ENCODE results near the gene ASCC1. TPM values are rescaled to one million over a fixed set of nuclear protein-coding genes. Genes with fewer than 3 reads are reported as not detected.
A peak's percentile ranks its signal among the peaks of the same experiment; 100 is the strongest.

The ASCC1 gene
- total RNA-seq, 1 donor from 2014 or later = 21.0 TPM

DNA sequence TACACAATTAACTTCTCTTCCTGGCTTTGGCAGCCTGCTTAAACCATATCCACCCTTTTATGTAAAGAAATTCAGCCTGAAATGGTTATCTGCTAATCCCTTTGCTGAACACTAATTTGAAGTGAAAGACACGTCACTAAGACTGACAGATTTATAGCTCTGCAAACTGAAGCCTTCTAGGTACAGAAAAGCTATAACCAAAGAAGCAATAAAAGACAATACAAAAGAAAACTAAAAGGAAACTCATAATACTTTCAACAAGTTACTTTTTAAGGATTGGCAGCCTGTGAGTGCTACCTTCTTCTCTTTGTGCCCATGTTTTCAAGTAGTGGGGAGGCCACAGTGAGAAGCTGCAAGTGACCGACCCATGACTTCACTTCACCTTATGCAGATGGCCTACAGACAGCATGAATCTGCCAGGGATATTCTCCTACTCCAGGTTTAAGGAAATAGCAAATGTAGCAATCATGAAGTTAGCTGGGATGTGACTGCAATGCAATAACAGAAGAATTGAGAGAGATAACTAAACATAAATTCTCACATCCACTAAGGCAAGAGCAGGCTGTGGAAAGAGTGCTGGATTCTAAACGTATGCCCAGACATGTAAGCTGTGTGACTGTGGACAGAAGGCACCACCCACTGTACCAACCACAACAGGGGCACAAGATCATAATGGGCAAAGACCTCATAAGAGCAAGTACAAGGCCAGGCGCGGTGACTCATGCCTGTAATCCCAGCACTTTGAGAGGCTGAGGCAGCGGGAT, 117.1 kb downstream of the ASCC1 start:
- DNase-seq (ENCODE audit: low read depth in 2 of 2) = no peak

GRCh38 chr10:72098301-72098835, 117.7 kb downstream of the ASCC1 start:
- no peak for DNase-seq (ENCODE audit: low read depth in 2 of 2)

- DNase-seq (ENCODE audit: low read depth in 2 of 2) = peak; percentile 16 to 75
Observed at GRCh38 chr10:72097448-72098300, 118.4 kb downstream of the ASCC1 start.

DNA sequence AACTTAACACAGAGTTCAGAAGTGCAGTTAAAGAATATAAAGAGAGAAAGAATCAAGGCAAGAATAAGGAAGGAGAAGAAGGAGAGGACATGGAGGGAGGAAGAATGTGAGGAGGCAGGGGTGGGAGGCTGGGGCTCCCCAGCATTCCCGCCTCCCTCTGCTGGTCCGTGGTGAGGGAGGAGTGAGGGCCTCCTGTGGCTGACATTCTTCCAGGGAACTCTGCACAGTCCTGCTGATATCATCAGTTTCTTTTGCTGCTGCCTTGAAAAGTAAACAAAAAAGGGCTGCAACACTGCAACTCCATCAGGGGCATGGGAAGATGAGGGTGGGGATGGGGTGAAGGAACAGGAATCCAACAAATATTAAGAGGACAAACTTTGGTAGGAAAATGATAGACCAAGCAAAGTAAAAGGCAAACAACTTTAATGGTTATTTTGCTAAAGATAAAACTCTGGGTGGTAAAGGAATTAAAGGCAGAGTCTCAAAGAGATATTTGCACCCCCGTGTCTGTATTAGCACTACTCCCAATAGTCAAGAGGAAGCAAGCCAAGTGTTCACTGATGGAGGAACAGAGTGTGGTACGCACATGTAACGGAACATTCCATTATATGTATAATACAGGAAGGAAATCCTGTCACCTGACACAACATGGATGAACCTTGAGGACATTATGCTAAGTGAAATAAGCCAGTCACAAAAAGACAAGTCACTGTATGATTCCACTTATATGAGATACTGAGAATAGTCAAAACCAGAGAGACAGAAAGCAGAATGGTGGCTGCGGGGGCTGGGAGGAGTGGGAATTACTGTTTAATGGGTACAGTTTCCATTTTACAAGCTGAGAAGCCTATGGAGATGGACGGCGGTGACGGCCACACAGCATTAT, 119.7 kb downstream of the ASCC1 start:
- peak; percentile 18 to 56 for DNase-seq (ENCODE audit: low read depth in 2 of 2)

GRCh38 chr10:72095195-72095594, 120.9 kb downstream of the ASCC1 start:
- no peak for DNase-seq (ENCODE audit: low read depth in 2 of 2)

GRCh38 chr10:72094574-72094973, 121.5 kb downstream of the ASCC1 start:
- DNase-seq (ENCODE audit: low read depth in 2 of 2) = no peak

GRCh38 chr10:72093450-72093849, 122.6 kb downstream of the ASCC1 start:
- no peak for DNase-seq (ENCODE audit: low read depth in 2 of 2)

DNA sequence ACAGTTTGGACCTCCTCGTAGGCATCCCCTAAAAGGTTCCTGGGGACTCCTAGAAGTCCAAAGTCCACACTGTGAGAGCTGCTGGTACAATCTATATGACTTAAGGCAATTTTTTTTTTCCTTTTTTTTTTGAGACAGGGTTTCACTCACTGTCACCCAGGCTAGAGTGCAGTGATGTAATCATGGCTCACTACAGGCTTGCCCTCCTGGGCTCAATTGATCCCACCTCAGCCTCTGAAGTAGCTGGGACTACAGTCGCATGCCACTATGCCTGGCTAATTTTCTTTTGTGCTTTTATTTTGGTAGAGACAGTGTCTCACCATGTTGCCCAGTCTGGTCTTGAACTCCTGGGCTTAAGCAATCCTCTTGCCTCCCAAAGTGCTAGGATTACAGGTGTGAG, 123.1 kb downstream of the ASCC1 start:
- no peak for DNase-seq (ENCODE audit: low read depth in 2 of 2)

DNA sequence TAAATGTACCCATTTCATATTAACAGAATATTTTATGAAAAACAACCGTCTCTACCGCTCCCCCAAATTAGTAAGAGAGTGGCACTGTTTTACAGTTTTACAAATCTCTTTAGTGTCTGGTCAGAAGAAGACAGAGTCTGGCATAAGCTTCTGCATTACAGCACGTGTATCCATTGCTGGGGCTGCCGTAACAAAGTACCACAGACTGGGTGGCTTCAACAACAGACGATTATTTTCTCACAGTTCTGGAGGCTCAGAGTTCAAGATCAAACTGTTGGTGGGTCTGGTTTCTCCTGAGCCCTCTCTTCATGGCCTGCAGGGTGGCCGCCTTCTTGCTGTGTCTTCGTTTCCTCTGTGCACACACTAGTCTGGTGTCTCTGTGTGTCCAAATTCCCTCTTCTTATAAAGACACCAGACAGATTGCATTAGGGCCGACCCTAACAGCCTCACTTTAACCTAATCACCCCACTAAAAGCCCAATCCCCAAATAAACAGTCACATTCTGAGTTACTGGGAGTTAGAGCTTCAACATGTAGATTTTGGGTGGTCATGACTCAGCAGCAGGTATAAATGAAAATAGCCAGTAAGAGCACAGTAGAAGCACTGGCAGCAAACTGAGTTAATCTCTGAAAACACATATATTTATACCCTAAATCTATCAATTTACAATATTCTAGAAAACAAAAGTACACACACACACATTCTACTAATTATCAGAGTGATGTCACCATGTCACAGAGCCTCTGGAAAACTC, 123.7 kb downstream of the ASCC1 start:
- DNase-seq (ENCODE audit: low read depth in 2 of 2) = no peak

- no peak for DNase-seq (ENCODE audit: low read depth in 2 of 2)
Observed at GRCh38 chr10:72090326-72090725, 125.8 kb downstream of the ASCC1 start.

DNA sequence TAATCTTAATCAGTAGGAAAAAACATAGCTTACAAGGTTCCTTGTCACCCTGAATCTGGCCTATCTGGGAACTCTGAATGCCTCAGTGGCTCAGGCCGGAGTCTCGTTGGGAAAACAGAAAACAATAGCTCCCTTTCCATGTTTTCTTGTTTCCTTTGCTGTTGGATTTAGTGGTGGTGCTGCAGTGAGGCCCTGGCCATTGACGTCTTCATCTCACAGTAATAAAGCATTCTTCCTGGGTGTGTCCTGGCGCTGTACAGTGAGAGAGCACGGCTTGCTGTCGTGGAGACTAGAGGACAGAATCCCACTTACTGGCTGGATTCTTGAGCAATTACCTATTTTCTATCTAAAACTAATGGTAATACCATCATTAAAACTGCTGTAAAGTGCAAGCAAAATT, 126.5 kb downstream of the ASCC1 start:
- DNase-seq (ENCODE audit: low read depth in 2 of 2) = no peak

- DNase-seq (ENCODE audit: low read depth in 2 of 2) = no peak
Observed at GRCh38 chr10:72088889-72089575, 127.0 kb downstream of the ASCC1 start.

DNA sequence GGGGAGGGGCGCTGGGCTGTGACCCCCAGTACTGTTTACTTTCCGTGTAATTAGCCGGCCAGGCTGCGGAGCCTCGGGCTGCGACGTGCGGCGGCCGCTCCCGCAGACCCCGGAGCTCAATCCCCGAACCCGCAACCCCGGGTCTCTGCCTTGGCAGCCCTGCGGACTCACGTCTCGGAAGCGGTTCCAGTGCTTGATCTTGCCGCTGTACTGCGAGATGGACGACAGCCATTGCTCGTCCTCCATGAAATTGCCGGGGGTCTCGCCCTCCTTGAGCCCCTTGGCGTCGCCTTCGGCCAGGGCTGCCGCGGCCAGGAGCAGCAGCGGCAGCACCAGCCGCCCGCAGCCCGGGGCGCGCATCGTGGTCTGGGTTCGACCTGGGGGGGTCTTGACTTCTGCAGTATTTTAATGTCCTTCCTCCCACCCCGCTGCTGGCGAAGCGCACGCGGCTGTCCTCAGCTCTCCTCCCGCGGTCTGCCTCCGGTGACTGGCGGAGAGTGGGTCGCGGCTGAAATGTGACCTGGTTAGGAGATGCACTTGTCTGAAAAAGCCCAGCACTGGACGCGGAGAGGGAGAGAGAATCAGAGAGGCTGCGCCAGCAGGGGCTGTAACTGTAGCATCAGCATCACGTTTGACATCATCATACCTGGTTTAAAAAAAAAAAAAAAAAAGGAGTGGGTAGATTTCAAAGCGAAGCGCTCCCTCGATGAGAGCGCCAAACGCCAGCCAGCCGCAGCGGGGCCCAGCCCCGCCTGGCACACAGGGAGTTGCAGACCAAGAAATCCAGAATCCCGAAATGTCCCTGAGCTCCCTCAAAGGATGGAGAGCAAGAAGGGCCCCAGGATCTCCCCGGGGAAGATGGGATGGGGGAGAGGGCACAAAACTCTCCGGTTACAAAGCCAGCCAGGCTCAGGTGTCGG, 127.8 kb downstream of the ASCC1 start, which contains the start of gene SPOCK2:
SPOCK2 (minus strand) TSS at position 583 of the 920 bp plus-strand sequence; CDS start at position 360, 223 bp downstream.
- peak in 1 of 2 donors; percentile 25 for DNase-seq (ENCODE audit: low read depth in 2 of 2)

- no peak for DNase-seq (ENCODE audit: low read depth in 2 of 2)
Observed at GRCh38 chr10:72087392-72087968, 128.6 kb downstream of the ASCC1 start.

DNA sequence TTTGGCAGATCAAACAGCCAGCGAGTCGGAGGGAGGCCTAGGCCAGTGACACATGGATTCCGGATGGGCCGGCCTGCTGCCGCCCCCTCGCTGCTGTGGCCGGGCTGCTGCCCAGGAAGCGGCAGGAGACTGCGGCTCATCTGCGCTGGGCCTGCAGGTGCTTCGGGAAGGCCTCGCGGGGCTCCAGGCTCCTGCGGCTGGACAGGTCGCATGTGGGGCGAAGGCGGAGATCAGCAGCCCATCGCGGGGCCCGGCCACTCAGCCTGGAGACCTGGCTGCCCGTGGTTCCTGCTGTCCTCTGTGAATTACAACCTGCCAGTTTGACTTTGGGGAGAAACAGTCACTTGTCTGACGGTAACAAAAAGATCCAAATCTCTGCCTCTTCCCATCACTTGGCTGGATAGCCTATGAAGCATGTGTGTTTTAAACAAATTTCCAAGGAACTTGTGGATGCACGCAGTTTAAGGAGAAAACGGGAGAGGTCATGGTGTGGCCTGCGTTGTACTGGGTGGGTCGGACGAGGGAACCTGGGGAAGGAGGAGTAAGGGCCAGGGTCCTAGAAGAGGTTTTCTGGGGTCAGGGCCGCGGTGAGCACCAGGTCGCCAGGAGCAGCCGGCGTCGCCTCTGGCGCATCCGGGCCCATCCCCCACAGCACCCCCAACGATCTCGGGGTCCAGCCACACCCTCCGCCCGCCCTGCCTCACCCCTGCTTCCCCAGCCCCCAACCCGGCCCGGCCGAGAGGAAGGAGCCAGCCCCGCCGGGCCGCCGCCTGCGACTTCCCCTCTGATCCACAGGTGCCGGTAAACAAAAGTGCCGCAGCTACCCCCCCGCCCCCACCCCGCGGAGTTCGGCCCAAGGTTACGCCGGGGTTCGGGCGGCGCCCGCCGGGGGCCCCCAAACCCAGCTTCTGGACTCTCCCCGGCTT, 129.3 kb downstream of the ASCC1 start:
- peak in 1 of 2 donors; percentile 57 for DNase-seq (ENCODE audit: low read depth in 2 of 2)

DNA sequence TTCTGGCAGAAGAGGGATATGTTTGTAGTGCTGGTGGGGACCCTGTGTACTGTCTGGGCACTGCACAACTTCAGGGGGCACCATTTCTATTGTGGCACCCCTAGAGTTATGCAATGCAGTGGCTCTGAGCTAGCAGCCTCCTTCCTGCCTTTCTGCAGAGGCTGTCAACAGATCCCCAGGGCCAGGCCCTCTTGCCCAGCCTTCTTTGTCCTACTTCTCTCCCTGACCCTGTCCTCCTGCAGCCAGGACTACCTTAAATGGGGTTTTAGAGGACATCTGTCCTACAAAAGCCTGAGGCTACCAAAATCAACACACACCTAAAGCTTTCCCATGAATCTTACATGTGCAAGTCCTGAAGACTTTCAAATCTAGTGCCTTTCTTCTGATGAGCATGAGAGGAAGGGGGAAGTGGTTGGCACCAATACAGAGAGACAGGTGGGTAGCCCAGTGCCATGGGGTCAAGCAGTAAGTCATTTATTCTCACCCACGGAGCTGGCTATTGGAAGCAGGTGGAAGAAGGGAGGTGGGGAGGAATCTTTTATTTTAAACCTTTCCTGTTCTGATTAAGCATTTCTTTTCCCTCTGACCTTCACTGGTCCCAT, 130.1 kb downstream of the ASCC1 start:
- DNase-seq (ENCODE audit: low read depth in 2 of 2) = no peak

GRCh38 chr10:72085166-72085565, 130.9 kb downstream of the ASCC1 start:
- no peak for DNase-seq (ENCODE audit: low read depth in 2 of 2)
